Lower lobe of right lung (tissue), 2 donors: Measurements from ENCODE around the gene PAQR4. TPM values are rescaled to one million over a fixed set of nuclear protein-coding genes. Genes with fewer than 3 reads are reported as not detected.
A peak's percentile ranks its signal among the peaks of the same experiment; 100 is the strongest.

Experiments used
- ATAC-seq, 2 donors: fragments of 200-7000 bp; cut with Tn5 transposase; one replicate each; pipeline ENCODE4 v1.9.1; 2020 to 2022; ENCODE audit warnings: mild to moderate bottlenecking in 2 of 2, moderate library complexity in 2 of 2
- DNase-seq: peaks from one replicate; pipeline ENCODE4 v3.0.0-alpha.2; 2020
- H3K27ac ChIP-seq: fragments of 200-600 bp; one replicate; pipeline ENCODE4 v1.8.0; 2022
- H3K27me3 ChIP-seq: fragments of 200-600 bp; one replicate; pipeline ENCODE4 v1.8.0; 2022; ENCODE audit warnings: low read depth
- H3K36me3 ChIP-seq: fragments of 200-600 bp; one replicate; pipeline ENCODE4 v1.8.0; 2022; ENCODE audit warnings: mild to moderate bottlenecking
- H3K4me1 ChIP-seq: fragments of 200-600 bp; one replicate; pipeline ENCODE4 v1.8.0; 2022
- H3K4me3 ChIP-seq: fragments of 200-600 bp; one replicate; pipeline ENCODE4 v1.8.0; 2022; ENCODE audit warnings: mild to moderate bottlenecking
- H3K9me3 ChIP-seq: fragments of 200-600 bp; one replicate; pipeline ENCODE4 v1.8.0; 2022
- intact Hi-C: fragments of 100-400 bp; cut with DNase I; formaldehyde crosslinking; loops from one replicate; pipeline ENCODE4 v1.11.0; 2022
- total RNA-seq: library from RNA; stranded (reverse); fragmentation: NEBNext Ultra II Directional; extraction: Animal tissue kit (Norgen Biotek cat#: 25700); gene quantifications from one replicate; pipeline ENCODE4 v1.2.1, GENCODE V29; 2021
- TF ChIP-seq, protein P1 (sequence below): fragments of 200-600 bp; IDR thresholded peaks from one replicate; pipeline ENCODE4 v1.8.0; 2022; ENCODE audit warnings: antibody characterized with exemption, mild to moderate bottlenecking
- donor health status: DM: no; HTN: yes; CAD: no; lungs with severe emphysema.

PAQR4 gene
- total RNA-seq, 1 donor from 2014 or later: 10.8 TPM

- TF ChIP-seq, protein P1, sequence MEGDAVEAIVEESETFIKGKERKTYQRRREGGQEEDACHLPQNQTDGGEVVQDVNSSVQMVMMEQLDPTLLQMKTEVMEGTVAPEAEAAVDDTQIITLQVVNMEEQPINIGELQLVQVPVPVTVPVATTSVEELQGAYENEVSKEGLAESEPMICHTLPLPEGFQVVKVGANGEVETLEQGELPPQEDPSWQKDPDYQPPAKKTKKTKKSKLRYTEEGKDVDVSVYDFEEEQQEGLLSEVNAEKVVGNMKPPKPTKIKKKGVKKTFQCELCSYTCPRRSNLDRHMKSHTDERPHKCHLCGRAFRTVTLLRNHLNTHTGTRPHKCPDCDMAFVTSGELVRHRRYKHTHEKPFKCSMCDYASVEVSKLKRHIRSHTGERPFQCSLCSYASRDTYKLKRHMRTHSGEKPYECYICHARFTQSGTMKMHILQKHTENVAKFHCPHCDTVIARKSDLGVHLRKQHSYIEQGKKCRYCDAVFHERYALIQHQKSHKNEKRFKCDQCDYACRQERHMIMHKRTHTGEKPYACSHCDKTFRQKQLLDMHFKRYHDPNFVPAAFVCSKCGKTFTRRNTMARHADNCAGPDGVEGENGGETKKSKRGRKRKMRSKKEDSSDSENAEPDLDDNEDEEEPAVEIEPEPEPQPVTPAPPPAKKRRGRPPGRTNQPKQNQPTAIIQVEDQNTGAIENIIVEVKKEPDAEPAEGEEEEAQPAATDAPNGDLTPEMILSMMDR: no peak
- H3K4me3 ChIP-seq: no peak overlapping the region
- peaks cover 11% of the 10 kb centered on the region for H3K27me3 ChIP-seq
- no peaks in the 10 kb centered on the region for H3K36me3 ChIP-seq
- DNase-seq (no peak), ATAC-seq (no peak)
- intact Hi-C loops: no loop called here
- H3K4me1 ChIP-seq: peaks cover 4% of the 10 kb centered on the region
- H3K9me3 ChIP-seq: no peaks in the 10 kb centered on the region
- no peak overlapping the region for H3K27ac ChIP-seq
Observed at GRCh38 chr16:3001316-3001715, 32.2 kb downstream of the PAQR4 start.

DNA sequence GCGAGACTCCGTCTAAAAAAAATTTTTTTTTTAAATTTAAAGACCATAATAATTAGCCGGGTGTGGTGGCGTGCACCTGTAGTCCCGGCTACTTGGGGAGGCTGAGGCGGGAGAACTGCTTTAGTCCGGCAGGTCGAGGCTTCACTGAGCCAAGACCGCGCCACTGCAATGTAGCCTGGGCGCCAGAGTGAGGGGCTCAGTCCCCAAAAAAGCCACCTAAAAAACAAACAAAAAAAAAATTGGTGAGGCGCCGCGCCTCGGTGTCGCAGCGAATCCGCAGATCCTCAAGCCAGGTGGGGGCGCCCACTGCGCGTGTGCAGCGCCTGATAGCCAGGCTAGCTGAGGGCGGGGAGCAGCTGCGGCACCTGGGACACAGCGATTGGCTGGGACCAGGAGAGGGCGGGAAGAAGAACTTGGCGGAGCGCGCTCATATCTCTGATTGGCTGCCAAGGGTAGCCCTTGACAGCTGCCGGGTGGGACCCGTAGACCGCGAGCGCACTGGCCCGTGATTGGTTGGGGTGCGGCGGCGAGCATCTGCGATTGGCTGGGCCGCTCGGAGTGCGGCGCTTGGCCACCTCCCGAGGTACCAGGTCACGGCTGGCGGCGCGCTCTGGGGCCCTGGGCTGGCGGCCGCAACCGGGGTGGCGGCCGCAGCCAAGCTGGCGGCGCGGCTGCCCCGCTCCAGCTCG lies 34.6 kb downstream of the PAQR4 start:
- intact Hi-C loops: no loop called here
- H3K9me3 ChIP-seq: no peaks in the 10 kb centered on the region
- peak; percentile 97 to 98 for ATAC-seq
- H3K27me3 ChIP-seq: peaks cover 26% of the 10 kb centered on the region
- DNase-seq: peak; percentile 98
- no peaks in the 10 kb centered on the region for H3K36me3 ChIP-seq
- peaks cover 25% of the 10 kb centered on the region for H3K4me1 ChIP-seq
- peak overlapping the region; percentile 24 for H3K4me3 ChIP-seq
- TF ChIP-seq, protein P1: peak; percentile 62
- no peak overlapping the region for H3K27ac ChIP-seq

- intact Hi-C loops: no loop called here
- peaks cover 29% of the 10 kb centered on the region for H3K4me1 ChIP-seq
- ATAC-seq: no peak
- H3K27ac ChIP-seq: no peak overlapping the region
- TF ChIP-seq, protein P1: no peak
- no peaks in the 10 kb centered on the region for H3K36me3 ChIP-seq
- H3K27me3 ChIP-seq: peaks cover 28% of the 10 kb centered on the region
- peak overlapping the region; percentile 49 for H3K4me3 ChIP-seq
- H3K9me3 ChIP-seq: no peaks in the 10 kb centered on the region
- DNase-seq: no peak
Observed at GRCh38 chr16:3004319-3004718, 35.2 kb downstream of the PAQR4 start.

- Histone ChIP-seq H3K36me3 (no peaks in the 10 kb centered on the region), H3K9me3 (no peaks in the 10 kb centered on the region), H3K4me1 (peaks cover 32% of the 10 kb centered on the region), H3K4me3 (peak overlapping the region; percentile 49), H3K27me3 (peaks cover 33% of the 10 kb centered on the region), H3K27ac (peak overlapping the region; percentile 73)
- TF ChIP-seq, protein P1: no peak
- DNase-seq (no peak), ATAC-seq (peak; percentile 12 to 35)
- intact Hi-C loops: no loop called here
Observed at GRCh38 chr16:3004781-3005284, 35.7 kb downstream of the PAQR4 start.

- Histone ChIP-seq H3K4me1 (peaks cover 32% of the 10 kb centered on the region), H3K9me3 (no peaks in the 10 kb centered on the region), H3K36me3 (no peaks in the 10 kb centered on the region), H3K27ac (peak overlapping the region; percentile 59), H3K4me3 (peak overlapping the region; percentile 15), H3K27me3 (peaks cover 50% of the 10 kb centered on the region)
- intact Hi-C loops: no loop called here
- ATAC-seq: no peak
- DNase-seq: no peak
- TF ChIP-seq, protein P1: no peak
Observed at GRCh38 chr16:3007059-3007956, 38.2 kb downstream of the PAQR4 start.
